ENCODE data around the gene NT5DC4.

GRCh38 chr2:112723547-112723940, 2.7 kb downstream of the NT5DC4 start:
- TF ChIP-seq, protein P1, sequence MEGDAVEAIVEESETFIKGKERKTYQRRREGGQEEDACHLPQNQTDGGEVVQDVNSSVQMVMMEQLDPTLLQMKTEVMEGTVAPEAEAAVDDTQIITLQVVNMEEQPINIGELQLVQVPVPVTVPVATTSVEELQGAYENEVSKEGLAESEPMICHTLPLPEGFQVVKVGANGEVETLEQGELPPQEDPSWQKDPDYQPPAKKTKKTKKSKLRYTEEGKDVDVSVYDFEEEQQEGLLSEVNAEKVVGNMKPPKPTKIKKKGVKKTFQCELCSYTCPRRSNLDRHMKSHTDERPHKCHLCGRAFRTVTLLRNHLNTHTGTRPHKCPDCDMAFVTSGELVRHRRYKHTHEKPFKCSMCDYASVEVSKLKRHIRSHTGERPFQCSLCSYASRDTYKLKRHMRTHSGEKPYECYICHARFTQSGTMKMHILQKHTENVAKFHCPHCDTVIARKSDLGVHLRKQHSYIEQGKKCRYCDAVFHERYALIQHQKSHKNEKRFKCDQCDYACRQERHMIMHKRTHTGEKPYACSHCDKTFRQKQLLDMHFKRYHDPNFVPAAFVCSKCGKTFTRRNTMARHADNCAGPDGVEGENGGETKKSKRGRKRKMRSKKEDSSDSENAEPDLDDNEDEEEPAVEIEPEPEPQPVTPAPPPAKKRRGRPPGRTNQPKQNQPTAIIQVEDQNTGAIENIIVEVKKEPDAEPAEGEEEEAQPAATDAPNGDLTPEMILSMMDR (IDR thresholded peaks at IDR 0.05; ENCODE audit: insufficient read depth, low read depth, low read length) = no peak
- TF ChIP-seq EZH2 (IDR thresholded peaks at IDR 0.05; ENCODE audit: insufficient read depth, low read length) = no peak

Data from astrocyte (in vitro differentiated cells and primary cell).